DND-41 (cell line): ENCODE results near the gene ZNF106.

Source experiments
- ATAC-seq: fragments of 200-7000 bp; cut with Tn5 transposase; 3 replicates; pipeline ENCODE4 v1.9.1; 2021; ENCODE audit warnings: low read depth; ENCODE audit not compliant: insufficient read depth
- DNase-seq: peaks from one replicate; pipeline ENCODE4 v3.0.0-alpha.2; 2020
- H2AFZ ChIP-seq: 2 replicates; pipeline ENCODE4 v1.6.0; 2012; ENCODE audit warnings: low read depth, low read length
- H3K27ac ChIP-seq: 2 replicates; pipeline ENCODE4 v1.5.1; 2012; ENCODE audit warnings: low read length, inconsistent platforms
- H3K27me3 ChIP-seq: fragments of 200-600 bp; sonication (generic); 2 replicates; pipeline ENCODE4 v1.6.0; 2012; ENCODE audit warnings: low read length, mild to moderate bottlenecking, inconsistent platforms; ENCODE audit not compliant: insufficient read depth, poor library complexity
- H3K36me3 ChIP-seq: 2 replicates; pipeline ENCODE4 v1.5.1; 2012; ENCODE audit warnings: low read length, inconsistent platforms; ENCODE audit not compliant: insufficient read depth
- H3K4me1 ChIP-seq: 2 replicates; pipeline ENCODE4 v1.5.1; 2012; ENCODE audit warnings: mild to moderate bottlenecking, low read length; ENCODE audit not compliant: insufficient read depth
- H3K4me2 ChIP-seq: 2 replicates; pipeline ENCODE4 v1.6.0; 2012; ENCODE audit warnings: mild to moderate bottlenecking, moderate library complexity, low read length, inconsistent platforms; ENCODE audit not compliant: insufficient read depth
- H3K4me3 ChIP-seq, 2 experiments: fragments of 200-600 bp in 1 of 2; shearing (Covaris generic) in 1 of 2; 2 replicates each; pipeline ENCODE4 v1.5.1; 2012 to 2016; ENCODE audit warnings: inconsistent platforms in 2 of 2, low read length in 2 of 2, mild to moderate bottlenecking in 2 of 2, low read depth in 1 of 2, moderate library complexity in 1 of 2
- H3K79me2 ChIP-seq: 2 replicates; pipeline ENCODE4 v1.6.0; 2012; ENCODE audit warnings: low read length, inconsistent platforms; ENCODE audit not compliant: insufficient read depth
- H3K9ac ChIP-seq: 2 replicates; pipeline ENCODE4 v1.6.0; 2012; ENCODE audit warnings: low read depth, mild to moderate bottlenecking, inconsistent platforms, low read length, moderate library complexity
- H3K9me3 ChIP-seq: 2 replicates; pipeline ENCODE4 v1.5.1; 2012; ENCODE audit warnings: low read length, moderate library complexity, mild to moderate bottlenecking, inconsistent platforms; ENCODE audit not compliant: insufficient read depth, severe bottlenecking
- H4K20me1 ChIP-seq: 2 replicates; pipeline ENCODE4 v1.6.0; 2012; ENCODE audit warnings: low read length; ENCODE audit not compliant: insufficient read depth
- CTCF ChIP-seq: IDR thresholded peaks from 2 replicates; pipeline ENCODE4 v1.5.1; 2012; ENCODE audit warnings: borderline replicate concordance, low read length, moderate library complexity, mild to moderate bottlenecking; ENCODE audit not compliant: poor library complexity, severe bottlenecking; ENCODE audit errors: extremely low read depth
- EZH2 ChIP-seq: IDR thresholded peaks from 3 replicates; pipeline ENCODE4 v1.6.1; 2012; ENCODE audit warnings: borderline replicate concordance, low read depth, mild to moderate bottlenecking, moderate library complexity, low read length, inconsistent platforms; ENCODE audit not compliant: severe bottlenecking

The ZNF106 gene

GRCh38 chr15:42363487-42363886 is 127.5 kb downstream of the ZNF106 start:
- Histone ChIP-seq H3K79me2 (no peaks in the 10 kb centered on the region), H4K20me1 (no peaks in the 10 kb centered on the region), H3K9ac (no peak overlapping the region), H3K36me3 (no peaks in the 10 kb centered on the region), H3K4me2 (no peak overlapping the region), H3K27me3 (no peaks in the 10 kb centered on the region), H3K4me1 (no peaks in the 10 kb centered on the region), H3K27ac (no peak overlapping the region), H2AFZ (no peak overlapping the region), H3K9me3 (no peaks in the 10 kb centered on the region), H3K4me3 (no peak overlapping the region)
- DNase-seq (no peak), ATAC-seq (no peak)
- TF ChIP-seq EZH2, result no peak
- TF ChIP-seq CTCF, result no peak
